ENCODE measurements around the gene C2CD2L.
"Not testable (repeated sequence)": the region's sequence is repeated elsewhere in the genome, so short reads cannot be mapped to it uniquely, and the experiment has no call there.

C2CD2L gene

GRCh38 chr11:119149018-119149785 is 42.1 kb downstream of the C2CD2L start, which contains the start of gene ABCG4:
Gene ABCG4, plus strand, starts transcription at chr11:119149052. Its CDS starts 914 bp downstream, at chr11:119149966.
- DNase-seq (ENCODE audit: low spot score), result peak; percentile 41

- no peak for DNase-seq (ENCODE audit: low spot score)
Observed at GRCh38 chr11:119149786-119150275, 42.7 kb downstream of the C2CD2L start.

GRCh38 chr11:119152043-119152442 is 44.9 kb downstream of the C2CD2L start:
- DNase-seq (ENCODE audit: low spot score), result no peak

- DNase-seq (ENCODE audit: low spot score), result no peak
Observed at GRCh38 chr11:119152604-119153003, 45.5 kb downstream of the C2CD2L start.

GRCh38 chr11:119153049-119153818 is 46.1 kb downstream of the C2CD2L start:
- DNase-seq (ENCODE audit: low spot score), result no peak

GRCh38 chr11:119154178-119154577 is 47.0 kb downstream of the C2CD2L start:
- DNase-seq (ENCODE audit: low spot score), result no peak

- DNase-seq (ENCODE audit: low spot score), result no peak
Observed at GRCh38 chr11:119155733-119156492, 48.8 kb downstream of the C2CD2L start.

- no peak for DNase-seq (ENCODE audit: low spot score)
Observed at GRCh38 chr11:119156496-119156895, 49.4 kb downstream of the C2CD2L start.

GRCh38 chr11:119157063-119157462 is 49.9 kb downstream of the C2CD2L start:
- no peak for DNase-seq (ENCODE audit: low spot score)

GRCh38 chr11:119158467-119158866 is 51.3 kb downstream of the C2CD2L start:
- DNase-seq (ENCODE audit: low spot score), result no peak

GRCh38 chr11:119160151-119160550 is 53.0 kb downstream of the C2CD2L start:
- no peak for DNase-seq (ENCODE audit: low spot score)

- no peak for DNase-seq (ENCODE audit: low spot score)
Observed at GRCh38 chr11:119161871-119162270, 54.7 kb downstream of the C2CD2L start.

- no peak for DNase-seq (ENCODE audit: low spot score)
Observed at GRCh38 chr11:119166368-119167076, 59.4 kb downstream of the C2CD2L start.

GRCh38 chr11:119167077-119167458 is 59.9 kb downstream of the C2CD2L start:
- DNase-seq (ENCODE audit: low spot score), result not testable (repeated sequence)

- no peak for DNase-seq (ENCODE audit: low spot score)
Observed at GRCh38 chr11:119167933-119168332, 60.8 kb downstream of the C2CD2L start.

Measured in SK-N-DZ (cell line).